ENCODE data around the gene CA6.

GRCh38 chr1:8947127-8947691, 1.5 kb downstream of the CA6 start:
- TF ChIP-seq YY1 (IDR thresholded peaks at IDR 0.05; ENCODE audit: insufficient read depth, insufficient read length), result no peak
- TF ChIP-seq ZNF274 (IDR thresholded peaks at IDR 0.05; ENCODE audit: low read depth, low read length), result no peak
